ENCODE measurements around the gene MICAL2. TPM values are rescaled to one million over a fixed set of nuclear protein-coding genes. Genes with fewer than 3 reads are reported as not detected.

The MICAL2 gene
- total RNA-seq, 1 experiment from 2014 or later, result 37.4 TPM

DNA sequence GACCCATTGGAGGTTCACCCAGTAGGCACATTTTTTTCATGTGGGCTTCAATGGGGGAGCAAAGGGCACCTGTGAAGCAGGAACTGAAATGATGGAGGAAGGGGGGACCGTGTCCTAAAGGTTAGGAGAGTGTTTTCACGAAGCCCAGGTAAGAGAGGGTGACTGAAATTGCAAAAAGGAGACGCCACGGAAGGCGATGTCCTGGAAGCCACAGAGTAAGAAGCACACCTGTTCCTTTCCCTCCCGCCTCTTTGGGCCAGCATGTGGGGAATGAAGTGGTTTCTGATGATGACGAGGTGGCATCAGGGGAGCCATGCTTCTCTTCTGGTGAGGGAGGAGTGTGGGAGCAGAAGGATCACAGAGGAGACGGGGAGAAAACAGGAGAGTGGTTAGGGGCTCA, 37.0 kb upstream of the MICAL2 start:
- H3K36me3 ChIP-seq (ENCODE audit: control insufficient read depth in 1 of 2, insufficient read depth in 2 of 2, low read length in 2 of 2), result no peaks in the 10 kb centered on the region
- no TSS peak for BruUV-seq (replicated peaks)
- intact Hi-C loops (cut with micrococcal nuclease), result no loop called here
- TF ChIP-seq EZH2phosphoT487 (IDR thresholded peaks at IDR 0.05; ENCODE audit: borderline replicate concordance) (no peak), EGR1 (IDR thresholded peaks at IDR 0.05; ENCODE audit: low read depth) (no peak), EZH2 (IDR thresholded peaks at IDR 0.05) (no peak), YY1 (IDR thresholded peaks at IDR 0.05; ENCODE audit: extremely low read depth, insufficient replicate concordance, low read depth, low read length) (no peak), CBX3 (IDR thresholded peaks at IDR 0.05; ENCODE audit: low read depth) (no peak), ELF1 (IDR thresholded peaks at IDR 0.05; ENCODE audit: borderline replicate concordance, low read depth) (no peak)
- TF ChIP-seq, protein P1, sequence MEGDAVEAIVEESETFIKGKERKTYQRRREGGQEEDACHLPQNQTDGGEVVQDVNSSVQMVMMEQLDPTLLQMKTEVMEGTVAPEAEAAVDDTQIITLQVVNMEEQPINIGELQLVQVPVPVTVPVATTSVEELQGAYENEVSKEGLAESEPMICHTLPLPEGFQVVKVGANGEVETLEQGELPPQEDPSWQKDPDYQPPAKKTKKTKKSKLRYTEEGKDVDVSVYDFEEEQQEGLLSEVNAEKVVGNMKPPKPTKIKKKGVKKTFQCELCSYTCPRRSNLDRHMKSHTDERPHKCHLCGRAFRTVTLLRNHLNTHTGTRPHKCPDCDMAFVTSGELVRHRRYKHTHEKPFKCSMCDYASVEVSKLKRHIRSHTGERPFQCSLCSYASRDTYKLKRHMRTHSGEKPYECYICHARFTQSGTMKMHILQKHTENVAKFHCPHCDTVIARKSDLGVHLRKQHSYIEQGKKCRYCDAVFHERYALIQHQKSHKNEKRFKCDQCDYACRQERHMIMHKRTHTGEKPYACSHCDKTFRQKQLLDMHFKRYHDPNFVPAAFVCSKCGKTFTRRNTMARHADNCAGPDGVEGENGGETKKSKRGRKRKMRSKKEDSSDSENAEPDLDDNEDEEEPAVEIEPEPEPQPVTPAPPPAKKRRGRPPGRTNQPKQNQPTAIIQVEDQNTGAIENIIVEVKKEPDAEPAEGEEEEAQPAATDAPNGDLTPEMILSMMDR (IDR thresholded peaks at IDR 0.05 in 2 of 3, conservative IDR thresholded peaks at IDR 0.05 in 1 of 3; ENCODE audit: borderline replicate concordance in 1 of 3, insufficient read depth in 1 of 3, low read depth in 2 of 3, low read length in 2 of 3), result no peak
- H3K27ac ChIP-seq (ENCODE audit: low read depth, low read length), result no peak overlapping the region
- no peak for ATAC-seq
- ChIA-PET POLR2A (no interaction called here), RAD21 (ENCODE audit: low non-redundant PET in 1 of 2, low total read pairs in 2 of 2, uncharacterized antibody in 2 of 2, unreplicated experiment in 2 of 2) (no interaction called here), CTCF (no interaction called here)
- H3K9ac ChIP-seq (ENCODE audit: low read length), result no peak overlapping the region
- H3K9me3 ChIP-seq (ENCODE audit: control insufficient read depth in 1 of 2, insufficient read depth in 1 of 2, low read depth in 1 of 2, low read length in 2 of 2), result no peaks in the 10 kb centered on the region
- H3K4me1 ChIP-seq (ENCODE audit: control insufficient read depth in 1 of 2, insufficient read depth in 2 of 2, low read length in 2 of 2), result peaks cover 0 to 25% of the 10 kb centered on the region in 2 experiments; a peak in 2 of 4 replicates
- no peaks in the 10 kb centered on the region for H3K79me2 ChIP-seq (ENCODE audit: insufficient read depth, low read length)
- no peaks in the 10 kb centered on the region for H4K20me1 ChIP-seq (ENCODE audit: insufficient read depth)
- no peaks in the 10 kb centered on the region for H3K27me3 ChIP-seq (ENCODE audit: insufficient read depth, low read length)
- no peak overlapping the region for H3K4me3 ChIP-seq (replicated peaks in 1 of 2; ENCODE audit: low read depth in 1 of 2, low read length in 2 of 2)
- H3K9me2 ChIP-seq (ENCODE audit: insufficient read depth), result no peaks in the 10 kb centered on the region
- H2AFZ ChIP-seq (ENCODE audit: low read depth, low read length, poor library complexity, severe bottlenecking), result no peak overlapping the region
- H3K4me2 ChIP-seq (ENCODE audit: low read length), result no peak overlapping the region
- DNase-seq (ENCODE audit: low read depth, low spot score), result no peak

DNA sequence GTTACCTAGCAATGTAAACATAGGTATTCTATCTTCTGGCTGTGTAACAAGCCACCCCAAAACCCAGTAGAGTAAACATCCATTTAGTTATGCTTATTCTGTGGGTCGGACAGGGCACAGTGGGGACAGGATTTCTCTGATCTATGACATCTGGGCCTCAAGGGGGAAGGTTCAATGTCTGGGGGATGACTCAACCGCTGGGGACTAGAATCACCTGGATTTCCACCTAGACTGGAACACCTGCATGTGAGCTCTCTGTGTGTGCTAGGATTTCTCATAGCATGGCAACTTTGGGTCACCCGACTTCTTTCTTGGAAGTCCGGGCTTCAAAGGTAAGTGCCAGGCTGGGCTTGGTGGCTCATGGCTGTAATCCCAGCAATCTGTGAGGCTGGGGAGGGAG, 36.5 kb upstream of the MICAL2 start:
- Histone ChIP-seq H3K27me3 (ENCODE audit: insufficient read depth, low read length) (no peaks in the 10 kb centered on the region), H3K9me2 (ENCODE audit: insufficient read depth) (no peaks in the 10 kb centered on the region), H4K20me1 (ENCODE audit: insufficient read depth) (no peaks in the 10 kb centered on the region), H3K9ac (ENCODE audit: low read length) (no peak overlapping the region), H2AFZ (ENCODE audit: low read depth, low read length, poor library complexity, severe bottlenecking) (no peak overlapping the region), H3K79me2 (ENCODE audit: insufficient read depth, low read length) (no peaks in the 10 kb centered on the region), H3K27ac (ENCODE audit: low read depth, low read length) (no peak overlapping the region), H3K4me2 (ENCODE audit: low read length) (no peak overlapping the region), H3K36me3 (ENCODE audit: control insufficient read depth in 1 of 2, insufficient read depth in 2 of 2, low read length in 2 of 2) (no peaks in the 10 kb centered on the region), H3K4me1 (ENCODE audit: control insufficient read depth in 1 of 2, insufficient read depth in 2 of 2, low read length in 2 of 2) (peaks cover 0 to 24% of the 10 kb centered on the region in 2 experiments; a peak in 2 of 4 replicates), H3K9me3 (ENCODE audit: control insufficient read depth in 1 of 2, insufficient read depth in 1 of 2, low read depth in 1 of 2, low read length in 2 of 2) (no peaks in the 10 kb centered on the region), H3K4me3 (replicated peaks in 1 of 2; ENCODE audit: low read depth in 1 of 2, low read length in 2 of 2) (no peak overlapping the region)
- TF ChIP-seq RAD21 (IDR thresholded peaks at IDR 0.05; ENCODE audit: low read depth) (no peak), CBX3 (IDR thresholded peaks at IDR 0.05; ENCODE audit: low read depth) (no peak), FOSL1 (IDR thresholded peaks at IDR 0.05; ENCODE audit: low read depth) (no peak), POLR2AphosphoS5 (IDR thresholded peaks at IDR 0.05; ENCODE audit: low read depth, low read length) (no peak), TCF7L2 (IDR thresholded peaks at IDR 0.05; ENCODE audit: borderline replicate concordance, extremely low read depth, insufficient read depth, insufficient read length) (no peak), JUND (IDR thresholded peaks at IDR 0.05) (no peak), SP1 (IDR thresholded peaks at IDR 0.05; ENCODE audit: low read depth) (no peak), SRF (IDR thresholded peaks at IDR 0.05; ENCODE audit: low read depth) (no peak)
- TF ChIP-seq, protein P1 (IDR thresholded peaks at IDR 0.05 in 2 of 3, conservative IDR thresholded peaks at IDR 0.05 in 1 of 3; ENCODE audit: borderline replicate concordance in 1 of 3, insufficient read depth in 1 of 3, low read depth in 2 of 3, low read length in 2 of 3), result no peak
- ATAC-seq (no peak), DNase-seq (ENCODE audit: low read depth, low spot score) (no peak)
- intact Hi-C loops (cut with micrococcal nuclease), result no loop called here
- ChIA-PET RAD21 (ENCODE audit: low non-redundant PET in 1 of 2, low total read pairs in 2 of 2, uncharacterized antibody in 2 of 2, unreplicated experiment in 2 of 2) (no interaction called here), POLR2A (no interaction called here), CTCF (no interaction called here)
- no TSS peak for BruUV-seq (replicated peaks)

Measured in HCT116 (cell line).